GM19372 (cell line): ENCODE data around the gene EPSTI1.

Experiments used
- ATAC-seq: cut with Tn5 transposase; IDR thresholded peaks from one replicate; pipeline ENCODE4 v1.9.1; 2021; ENCODE audit warnings: mild to moderate bottlenecking, low read depth, moderate library complexity; ENCODE audit not compliant: unreplicated experiment

EPSTI1 gene

DNA sequence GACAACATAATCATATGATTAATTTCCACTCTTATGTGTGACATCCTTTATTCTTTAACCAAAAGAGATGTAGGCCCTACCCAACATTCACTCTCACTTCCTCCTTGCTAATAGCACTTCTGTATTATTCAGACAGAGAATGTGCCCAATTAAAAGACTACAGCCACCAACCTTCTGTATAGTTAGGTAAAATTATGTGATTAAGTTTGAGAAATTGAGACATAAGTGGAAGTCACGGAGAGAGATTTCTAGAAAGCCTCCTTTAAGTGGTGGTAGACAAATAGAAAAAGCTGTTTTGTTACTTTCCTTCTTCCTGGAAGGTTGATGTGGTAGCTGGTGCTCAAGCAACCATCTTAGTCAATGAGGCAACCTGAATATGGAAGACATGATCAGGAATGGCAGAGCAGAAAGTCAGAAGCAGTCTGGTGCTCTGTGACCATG is 14.8 kb downstream of the EPSTI1 start:
- ATAC-seq: no peak

GRCh38 chr13:42976066-42976465 is 16.0 kb downstream of the EPSTI1 start:
- no peak for ATAC-seq

- no peak for ATAC-seq
Measured at GRCh38 chr13:42973581-42973980, 18.5 kb downstream of the EPSTI1 start.

DNA sequence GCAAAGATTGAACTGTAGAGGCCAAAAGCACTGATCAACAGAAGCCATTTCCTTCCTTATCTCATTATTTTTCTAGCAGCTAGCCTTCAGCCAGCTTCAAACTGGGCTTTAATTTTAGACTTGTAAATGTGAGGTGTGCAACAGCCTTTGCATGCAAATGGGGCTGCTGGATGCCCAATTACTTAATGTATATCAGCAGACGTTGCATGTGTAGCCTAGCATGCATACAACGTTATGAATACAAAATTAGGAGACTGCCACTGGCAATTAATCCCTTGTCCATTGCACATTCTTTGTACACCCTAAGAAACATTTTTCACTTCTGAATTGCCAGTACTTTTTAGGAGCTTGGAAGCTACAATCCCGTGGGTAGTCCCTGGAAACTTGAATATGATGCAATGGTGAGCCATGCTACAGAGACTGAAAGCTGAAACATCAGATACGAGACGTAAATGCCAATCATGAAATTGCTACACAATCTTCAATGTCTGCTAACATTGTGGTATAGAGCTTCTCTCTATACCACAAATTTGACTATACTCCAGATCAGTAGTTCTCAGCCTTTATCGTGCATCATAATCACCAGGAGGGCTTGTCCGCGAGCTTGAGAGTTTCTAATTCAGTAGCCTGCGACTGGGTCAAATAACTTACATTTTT is 20.2 kb downstream of the EPSTI1 start:
- no peak for ATAC-seq

GRCh38 chr13:42970824-42971690 is 21.0 kb downstream of the EPSTI1 start:
- ATAC-seq: no peak

- ATAC-seq: no peak
Measured at GRCh38 chr13:42969565-42970172, 22.4 kb downstream of the EPSTI1 start.

DNA sequence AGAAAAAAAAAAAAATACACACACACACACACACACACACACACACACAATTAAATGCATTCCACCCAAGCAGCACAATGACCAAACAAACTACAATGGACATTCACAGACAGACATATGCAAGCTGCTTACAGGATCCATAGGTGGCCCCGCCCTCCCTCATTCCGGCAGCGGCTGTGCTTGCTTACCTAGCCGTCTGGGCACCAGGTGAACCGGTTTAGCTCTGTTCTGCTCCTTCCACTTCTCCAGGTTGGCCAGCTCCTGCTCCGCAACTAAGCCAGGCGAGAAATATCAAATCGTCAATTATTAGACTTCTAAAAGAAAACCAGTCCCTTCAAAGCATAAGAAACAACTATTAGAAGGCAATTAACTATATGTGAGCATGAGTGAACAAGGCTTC is 23.1 kb downstream of the EPSTI1 start:
- ATAC-seq: no peak

GRCh38 chr13:42967660-42968059 is 24.4 kb downstream of the EPSTI1 start:
- no peak for ATAC-seq

- ATAC-seq: no peak
Measured at GRCh38 chr13:42965281-42965680, 26.8 kb downstream of the EPSTI1 start.

- no peak for ATAC-seq
Measured at GRCh38 chr13:42964761-42965161, 27.3 kb downstream of the EPSTI1 start.

DNA sequence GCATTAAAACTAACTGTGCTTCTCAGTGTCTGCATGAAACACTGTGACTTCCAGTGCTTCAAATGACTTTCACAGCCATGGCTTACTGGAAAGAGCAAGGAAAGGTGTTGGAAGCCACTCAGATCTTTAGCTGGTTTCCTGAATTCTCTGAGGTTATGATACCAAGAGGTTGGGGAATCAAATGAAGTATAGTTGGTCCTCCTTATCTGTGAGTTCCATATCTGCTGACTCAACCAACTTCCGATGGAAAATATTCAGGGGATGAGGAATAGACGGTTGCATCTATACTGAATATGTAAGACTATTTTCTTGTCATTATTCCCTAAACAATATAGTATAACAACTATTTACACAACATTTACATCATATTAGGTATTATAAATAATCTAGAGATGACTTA is 32.4 kb downstream of the EPSTI1 start:
- ATAC-seq: no peak

- no peak for ATAC-seq
Measured at GRCh38 chr13:42957881-42958280, 34.2 kb downstream of the EPSTI1 start.

DNA sequence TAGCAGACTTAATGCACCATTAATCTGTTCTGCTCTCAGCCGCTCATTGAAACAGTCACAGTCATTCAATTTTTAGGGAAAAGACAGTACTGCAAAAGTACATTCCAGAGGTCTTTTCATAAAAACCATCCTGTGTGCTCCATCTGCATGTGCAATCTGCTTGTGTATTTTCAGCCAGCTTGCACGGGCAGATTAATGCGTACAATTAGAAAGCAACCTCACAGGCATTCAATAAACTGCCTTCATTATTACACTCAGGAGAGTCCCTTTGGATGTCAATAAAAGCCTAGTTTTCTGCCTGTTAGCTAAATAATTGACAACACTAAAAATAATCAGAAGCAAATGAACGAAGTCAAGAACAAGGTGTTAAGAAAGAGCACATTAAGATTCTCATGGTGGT is 41.9 kb downstream of the EPSTI1 start:
- ATAC-seq: no peak

GRCh38 chr13:42947925-42948324 is 44.1 kb downstream of the EPSTI1 start:
- no peak for ATAC-seq

DNA sequence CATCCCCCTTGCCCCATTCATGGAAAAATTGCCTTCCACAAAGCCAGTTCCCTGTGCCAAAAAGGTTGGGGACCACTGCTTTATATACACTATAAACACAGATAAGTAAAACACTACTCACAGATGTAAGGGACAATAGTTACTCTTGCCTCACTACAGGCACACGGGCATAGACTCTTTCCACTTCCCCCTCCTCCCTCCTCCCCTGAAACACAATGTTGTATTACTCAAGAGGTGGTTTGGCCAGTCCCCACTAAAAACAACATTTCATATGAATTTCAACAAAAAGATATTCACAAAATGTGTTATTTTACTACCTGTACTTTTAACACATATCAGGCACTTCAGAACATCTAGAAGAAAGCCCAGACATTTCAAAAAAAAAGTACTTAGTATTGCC is 45.1 kb downstream of the EPSTI1 start:
- no peak for ATAC-seq

- ATAC-seq: no peak
Measured at GRCh38 chr13:42929886-42930535, 62.0 kb downstream of the EPSTI1 start.

- ATAC-seq: no peak
Measured at GRCh38 chr13:42926555-42926954, 65.5 kb downstream of the EPSTI1 start.

DNA sequence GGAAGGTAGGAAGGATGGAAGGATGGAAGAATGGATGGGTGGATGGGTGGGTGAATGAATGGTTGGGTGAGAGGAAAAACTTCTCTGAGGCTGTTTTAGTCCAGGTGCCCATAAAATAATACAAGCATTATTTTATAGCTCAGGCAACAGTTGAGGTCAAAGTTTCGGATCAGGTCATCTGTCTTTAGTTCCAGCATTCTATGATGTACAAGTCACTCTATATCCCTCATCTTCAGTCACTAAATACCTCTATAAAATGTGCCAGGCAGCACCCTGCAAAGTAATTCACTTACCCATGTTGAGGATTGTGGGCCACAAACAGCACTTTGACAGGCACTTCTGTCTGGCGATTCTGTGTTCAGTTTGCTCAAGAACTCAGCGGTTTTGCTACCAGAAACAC is 66.0 kb downstream of the EPSTI1 start:
- no peak for ATAC-seq

DNA sequence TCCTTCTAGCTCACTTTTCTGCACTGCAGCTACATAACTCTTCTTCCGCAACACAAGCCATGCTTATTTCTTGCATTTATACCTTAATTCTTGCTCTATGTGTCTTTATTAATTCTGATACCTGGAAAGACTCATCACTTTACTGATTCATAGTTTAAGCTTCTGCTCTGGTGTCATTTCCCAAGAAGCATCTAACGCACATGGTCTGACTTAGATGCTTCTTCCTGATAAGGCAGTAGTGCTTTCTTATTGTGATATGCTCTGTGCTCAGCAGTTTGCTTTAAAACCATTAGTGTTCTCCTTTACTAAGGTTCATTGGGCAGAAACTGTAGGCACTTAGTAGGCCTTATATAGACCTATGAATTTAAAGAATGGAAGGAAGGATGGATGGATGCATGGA is 66.4 kb downstream of the EPSTI1 start:
- no peak for ATAC-seq

- ATAC-seq: no peak
Measured at GRCh38 chr13:42924344-42924743, 67.7 kb downstream of the EPSTI1 start.

DNA sequence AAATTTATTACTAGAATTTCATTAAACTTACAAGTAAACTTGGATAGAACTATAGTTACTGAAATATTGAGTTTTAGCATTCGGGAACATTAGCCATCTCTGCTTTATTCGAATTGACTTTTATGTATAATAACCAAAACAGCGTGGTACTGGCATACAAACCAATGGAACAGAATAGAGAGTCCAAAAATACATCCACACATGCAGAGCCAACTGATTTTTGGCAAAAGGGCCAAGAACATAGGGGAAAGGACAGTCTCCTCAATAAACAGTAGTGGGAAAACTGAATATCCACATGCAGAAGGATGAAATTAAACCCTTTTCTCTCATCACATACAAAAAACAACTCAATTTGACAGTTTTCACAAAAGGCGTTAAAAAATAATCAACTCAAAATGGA is 84.3 kb downstream of the EPSTI1 start:
- no peak for ATAC-seq
